ENCODE measurements around the gene NHERF2. TPM values are rescaled to one million over a fixed set of nuclear protein-coding genes. Genes with fewer than 3 reads are reported as not detected.

Gene NHERF2
- total RNA-seq, 1 donor from 2014 or later = 78.8 TPM

- TF ChIP-seq CTCF (IDR thresholded peaks at IDR 0.05; ENCODE audit: unreplicated experiment) = no peak
- H3K9me3 Mint-ChIP-seq (ENCODE audit: unreplicated experiment) = no peaks in the 10 kb centered on the region
- no peaks in the 10 kb centered on the region for H3K4me1 Mint-ChIP-seq (ENCODE audit: unreplicated experiment)
- peaks cover 19% of the 10 kb centered on the region for H3K27me3 Mint-ChIP-seq (ENCODE audit: unreplicated experiment)
- H3K36me3 Mint-ChIP-seq (ENCODE audit: low read depth, unreplicated experiment) = peaks cover 4% of the 10 kb centered on the region
- DNase-seq (ENCODE audit: low spot score) = no peak
- H3K27ac Mint-ChIP-seq (ENCODE audit: unreplicated experiment) = peak overlapping the region; percentile 24
- H3K4me3 Mint-ChIP-seq (ENCODE audit: unreplicated experiment) = no peak overlapping the region
These were observed 61.3 kb downstream of the NHERF2 start for GRCh38 chr16:2087748-2088631.

Other genes with a start within 250 kb of the NHERF2 start
- gene SPSB3, start 244.3 kb upstream of the NHERF2 start, total RNA-seq (ENCODE audit: unreplicated experiment) = 52.9 TPM
- gene NUBP2, start 243.9 kb upstream of the NHERF2 start, total RNA-seq (ENCODE audit: unreplicated experiment) = 49.8 TPM
- not detected for gene IGFALS, start 233.2 kb upstream of the NHERF2 start, total RNA-seq (ENCODE audit: unreplicated experiment)
- 44.8 TPM for gene HAGH, start 200.1 kb upstream of the NHERF2 start, total RNA-seq (ENCODE audit: unreplicated experiment)
- gene FAHD1, start 199.7 kb upstream of the NHERF2 start, total RNA-seq (ENCODE audit: unreplicated experiment) = 23.1 TPM
- gene MEIOB, start 154.7 kb upstream of the NHERF2 start, total RNA-seq (ENCODE audit: unreplicated experiment) = not detected
- not detected for gene HS3ST6, start 108.5 kb upstream of the NHERF2 start, total RNA-seq (ENCODE audit: unreplicated experiment)
- 18.1 TPM for gene MSRB1, start 83.7 kb upstream of the NHERF2 start, total RNA-seq (ENCODE audit: unreplicated experiment)
- gene RPL3L, start 72.2 kb upstream of the NHERF2 start, total RNA-seq (ENCODE audit: unreplicated experiment) = not detected
- 122 TPM for gene NDUFB10, start 67.4 kb upstream of the NHERF2 start, total RNA-seq (ENCODE audit: unreplicated experiment)
- gene RPS2, start 62.1 kb upstream of the NHERF2 start, total RNA-seq (ENCODE audit: unreplicated experiment) = 3,223 TPM
- not detected for gene RNF151, start 60.0 kb upstream of the NHERF2 start, total RNA-seq (ENCODE audit: unreplicated experiment)
- gene TBL3, start 54.8 kb upstream of the NHERF2 start, total RNA-seq (ENCODE audit: unreplicated experiment) = 25.0 TPM
- gene NOXO1, start 45.4 kb upstream of the NHERF2 start, total RNA-seq (ENCODE audit: unreplicated experiment) = 0.23 TPM
- 30.0 TPM for gene GFER, start 42.7 kb upstream of the NHERF2 start, total RNA-seq (ENCODE audit: unreplicated experiment)
- gene SYNGR3, start 36.9 kb upstream of the NHERF2 start, total RNA-seq (ENCODE audit: unreplicated experiment) = 0.82 TPM
- 34.4 TPM for gene ZNF598, start 17.1 kb upstream of the NHERF2 start, total RNA-seq (ENCODE audit: unreplicated experiment)
- gene NPW, start 7.1 kb upstream of the NHERF2 start, total RNA-seq (ENCODE audit: unreplicated experiment) = 0.82 TPM
- gene NTHL1, start 20.9 kb downstream of the NHERF2 start, total RNA-seq (ENCODE audit: unreplicated experiment) = 25.6 TPM
- 180 TPM for gene TSC2, start 21.1 kb downstream of the NHERF2 start, total RNA-seq (ENCODE audit: unreplicated experiment)
- 70.0 TPM for gene PKD1, start 109.0 kb downstream of the NHERF2 start, total RNA-seq (ENCODE audit: unreplicated experiment)
- 1.9 TPM for gene RAB26, start 121.7 kb downstream of the NHERF2 start, total RNA-seq (ENCODE audit: unreplicated experiment)
- 190 TPM for gene TRAF7, start 128.9 kb downstream of the NHERF2 start, total RNA-seq (ENCODE audit: unreplicated experiment)
- 2.4 TPM for gene CASKIN1, start 169.7 kb downstream of the NHERF2 start, total RNA-seq (ENCODE audit: unreplicated experiment)
- gene MLST8, start 178.6 kb downstream of the NHERF2 start, total RNA-seq (ENCODE audit: unreplicated experiment) = 35.4 TPM
- 21.1 TPM for gene BRICD5, start 184.0 kb downstream of the NHERF2 start, total RNA-seq (ENCODE audit: unreplicated experiment)
- 31.5 TPM for gene PGP, start 187.9 kb downstream of the NHERF2 start, total RNA-seq (ENCODE audit: unreplicated experiment)
- 35.9 TPM for gene E4F1, start 196.7 kb downstream of the NHERF2 start, total RNA-seq (ENCODE audit: unreplicated experiment)
- gene DNASE1L2, start 209.5 kb downstream of the NHERF2 start, total RNA-seq (ENCODE audit: unreplicated experiment) = 1.0 TPM
- 27.1 TPM for gene ECI1, start 224.7 kb downstream of the NHERF2 start, total RNA-seq (ENCODE audit: unreplicated experiment)
- 203 TPM for gene RNPS1, start 241.2 kb downstream of the NHERF2 start, total RNA-seq (ENCODE audit: unreplicated experiment)